VCaP (cell line): ENCODE measurements around the gene PBLD.

ENCODE experiments used
- H3K27ac ChIP-seq: fragments of 450-650 bp; 2 replicates; pipeline ENCODE4 v1.5.1; 2017
- TF ChIP-seq, protein P1 (sequence below): fragments of 450-650 bp; conservative IDR thresholded peaks from 2 replicates; pipeline ENCODE4 v1.5.1; 2017; ENCODE audit warnings: mild to moderate bottlenecking, moderate library complexity

The PBLD gene

DNA sequence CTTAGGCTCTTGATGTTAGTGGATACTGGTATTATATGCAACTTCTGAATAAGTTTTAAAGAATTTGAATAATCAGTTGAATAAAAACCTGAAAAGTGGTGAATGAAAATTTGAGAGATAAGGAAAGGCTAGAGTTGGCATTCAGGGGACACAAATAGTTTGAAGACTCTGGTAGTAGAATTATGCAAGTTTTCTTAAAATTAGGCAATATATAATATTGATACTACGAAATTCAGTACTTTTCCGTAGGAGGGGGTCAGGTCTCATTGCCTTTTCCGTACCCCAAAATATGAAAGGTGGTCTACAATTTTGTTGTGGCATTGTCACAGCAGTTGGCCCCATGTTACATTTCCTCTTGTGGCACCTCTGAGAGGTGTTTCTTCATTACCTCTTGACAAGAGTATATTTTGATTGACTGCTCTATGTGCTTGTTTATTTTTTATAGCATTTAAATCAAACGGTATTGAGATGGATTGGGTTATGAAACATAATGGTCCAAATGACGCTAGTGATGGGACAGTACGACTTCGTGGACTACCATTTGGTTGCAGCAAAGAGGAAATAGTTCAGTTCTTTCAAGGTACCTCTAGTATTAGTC is 4.1 kb upstream of the PBLD start:
- peak overlapping the region; percentile 98; the same call in 1 of the 2 replicates for H3K27ac ChIP-seq
- TF ChIP-seq, protein P1, sequence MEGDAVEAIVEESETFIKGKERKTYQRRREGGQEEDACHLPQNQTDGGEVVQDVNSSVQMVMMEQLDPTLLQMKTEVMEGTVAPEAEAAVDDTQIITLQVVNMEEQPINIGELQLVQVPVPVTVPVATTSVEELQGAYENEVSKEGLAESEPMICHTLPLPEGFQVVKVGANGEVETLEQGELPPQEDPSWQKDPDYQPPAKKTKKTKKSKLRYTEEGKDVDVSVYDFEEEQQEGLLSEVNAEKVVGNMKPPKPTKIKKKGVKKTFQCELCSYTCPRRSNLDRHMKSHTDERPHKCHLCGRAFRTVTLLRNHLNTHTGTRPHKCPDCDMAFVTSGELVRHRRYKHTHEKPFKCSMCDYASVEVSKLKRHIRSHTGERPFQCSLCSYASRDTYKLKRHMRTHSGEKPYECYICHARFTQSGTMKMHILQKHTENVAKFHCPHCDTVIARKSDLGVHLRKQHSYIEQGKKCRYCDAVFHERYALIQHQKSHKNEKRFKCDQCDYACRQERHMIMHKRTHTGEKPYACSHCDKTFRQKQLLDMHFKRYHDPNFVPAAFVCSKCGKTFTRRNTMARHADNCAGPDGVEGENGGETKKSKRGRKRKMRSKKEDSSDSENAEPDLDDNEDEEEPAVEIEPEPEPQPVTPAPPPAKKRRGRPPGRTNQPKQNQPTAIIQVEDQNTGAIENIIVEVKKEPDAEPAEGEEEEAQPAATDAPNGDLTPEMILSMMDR, result no peak

DNA sequence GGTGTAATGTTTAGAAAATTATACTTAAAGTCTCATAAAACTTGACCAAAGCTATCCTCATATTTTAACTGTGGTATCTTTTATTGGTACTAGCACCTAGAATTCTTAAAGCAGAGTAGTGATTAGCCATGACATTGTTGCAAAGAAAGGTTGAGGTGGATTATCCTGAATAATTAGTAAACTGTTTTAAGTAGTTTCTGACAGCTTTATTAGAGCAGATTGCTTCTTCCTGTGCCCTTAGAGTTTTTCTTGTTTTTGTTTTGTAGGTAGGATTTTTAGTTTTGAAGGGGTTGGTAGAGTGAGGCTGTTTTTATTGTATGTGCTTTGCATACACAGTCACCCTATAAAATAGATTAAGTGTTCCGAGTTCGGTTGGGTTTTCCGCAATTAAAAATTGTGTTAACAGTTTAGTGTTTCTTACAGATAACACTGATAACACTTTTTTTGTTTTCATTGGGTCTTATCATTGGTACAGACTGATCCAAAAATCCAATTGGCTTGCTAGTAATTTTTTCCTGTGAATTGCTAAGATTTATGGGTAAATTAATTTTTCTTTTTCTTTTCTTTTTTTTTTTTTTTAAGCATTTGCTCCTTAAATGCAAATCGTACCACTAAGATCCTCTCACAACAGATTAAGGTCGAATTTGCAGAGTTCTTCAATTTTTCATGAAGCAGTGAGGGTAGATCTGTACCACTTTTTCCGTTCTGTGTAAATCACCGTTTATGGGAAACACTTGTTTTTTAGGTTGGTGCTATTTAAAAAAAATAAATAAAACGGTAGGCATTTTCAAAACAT is 2.1 kb upstream of the PBLD start:
- peak overlapping the region; percentile 98 for H3K27ac ChIP-seq
- TF ChIP-seq, protein P1, result no peak

DNA sequence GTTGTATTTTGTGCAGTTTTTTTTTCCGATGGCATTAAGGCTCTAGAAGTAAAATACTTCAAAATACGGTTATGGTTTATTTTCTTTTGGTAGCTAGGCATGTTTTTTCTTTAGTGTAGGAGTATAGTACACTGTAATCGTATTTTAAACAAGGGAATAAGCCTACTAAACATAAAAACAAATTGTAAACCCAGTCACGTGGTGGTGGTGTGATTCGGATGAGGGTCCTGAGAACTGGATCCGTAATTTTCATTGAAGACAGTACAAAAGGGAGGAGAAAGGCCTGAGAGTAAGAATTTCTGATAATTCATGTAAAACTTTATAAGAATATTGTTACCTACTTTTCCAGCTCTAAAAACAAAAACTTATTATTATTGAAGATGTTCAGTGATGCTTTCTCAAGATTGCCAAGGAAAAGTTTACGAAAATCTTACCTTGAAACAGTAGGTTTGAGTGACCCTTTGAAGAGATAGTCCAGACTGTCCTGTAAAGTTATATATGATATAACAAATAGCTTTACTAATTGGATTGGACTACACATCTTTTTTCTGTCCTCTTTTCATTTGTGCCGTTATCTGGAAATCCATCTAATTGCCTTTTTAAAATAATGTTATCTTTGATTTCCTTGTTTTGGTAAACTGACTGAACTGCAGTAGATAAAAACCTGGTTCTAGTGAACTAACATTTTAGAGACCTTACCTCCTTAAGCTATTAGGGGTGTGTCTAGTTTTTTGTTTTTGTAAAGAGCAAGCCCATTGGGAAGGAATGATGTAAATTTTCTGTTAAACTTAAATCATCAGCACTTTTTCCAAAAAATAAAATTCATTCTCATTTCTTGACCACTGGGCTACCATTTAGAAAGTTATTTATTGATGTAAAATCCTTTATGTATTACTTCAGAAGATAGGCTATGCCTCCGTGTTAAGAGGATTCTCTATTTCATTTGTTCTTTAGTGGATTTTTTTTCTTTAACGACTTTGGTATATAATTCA is 1.0 kb upstream of the PBLD start:
- peak overlapping the region; percentile 98 for H3K27ac ChIP-seq
- TF ChIP-seq, protein P1, result no peak

DNA sequence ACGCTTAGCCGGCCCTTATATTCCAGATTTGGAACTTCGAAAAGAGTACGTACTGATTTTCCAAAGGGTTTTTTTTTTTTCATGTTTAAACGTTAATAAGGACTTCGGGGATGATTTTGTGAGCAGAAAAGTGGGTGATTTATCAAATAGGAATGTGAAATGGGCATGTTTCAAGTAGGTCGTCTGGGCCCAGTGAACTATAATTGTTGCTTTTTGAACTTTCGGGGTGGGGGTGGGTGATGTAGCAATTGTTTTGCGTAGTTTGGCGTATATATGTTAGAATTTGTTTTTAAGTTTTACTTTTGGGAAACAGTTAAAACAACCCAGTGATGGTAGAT is 299 bp upstream of the PBLD start:
- TF ChIP-seq, protein P1, result 0 out of 2 replicates have a peak, but pooled peaks have one; percentile 12
- peak overlapping the region; percentile 98 for H3K27ac ChIP-seq

DNA sequence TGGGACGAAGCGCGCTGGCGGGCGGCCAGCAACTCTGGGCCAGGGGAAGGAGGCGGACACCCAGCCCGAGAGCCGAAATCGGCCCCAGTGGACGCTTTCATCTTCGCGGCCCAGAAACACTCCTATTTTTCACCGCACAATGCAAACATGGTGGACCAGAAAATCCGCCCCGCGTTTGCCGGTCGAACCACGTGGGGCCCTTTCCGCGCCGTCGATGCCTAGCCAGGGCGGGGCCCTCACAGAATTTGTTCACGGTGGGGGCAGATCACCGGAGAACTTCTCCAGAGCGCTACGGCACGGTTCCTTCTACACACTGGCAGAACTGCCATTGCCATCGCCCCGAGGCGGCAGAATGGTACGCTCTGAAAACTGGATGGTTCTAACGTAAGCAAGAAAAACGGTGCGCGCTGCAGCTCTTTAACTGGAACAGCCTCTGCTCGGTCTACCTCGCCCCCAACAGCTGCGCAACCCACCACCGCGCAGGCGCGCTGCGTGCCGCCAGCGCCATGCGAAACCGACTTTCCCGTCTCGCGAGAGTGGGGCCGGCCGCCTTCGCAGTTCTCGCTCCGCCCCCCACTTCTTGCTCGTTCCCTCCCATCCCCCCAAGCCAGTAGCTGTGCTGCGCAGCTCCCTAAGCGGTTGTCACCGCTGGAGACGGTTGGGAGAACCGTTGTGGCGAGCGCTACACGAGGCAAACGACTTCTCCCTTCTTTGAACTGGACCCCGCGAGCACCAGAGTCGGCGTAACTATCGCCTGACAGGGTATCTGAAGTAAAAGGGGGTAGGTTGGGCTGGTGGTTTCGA is 1.1 kb downstream of the PBLD start, which contains the start of gene HNRNPH3:
Gene HNRNPH3 (plus strand): TSS at position 610 of the 804 bp plus-strand sequence. CDS start 5,158 bp downstream, outside the sequence.
- TF ChIP-seq, protein P1, result no peak
- H3K27ac ChIP-seq, result peak within 1 kb of the TSS; percentile 98

DNA sequence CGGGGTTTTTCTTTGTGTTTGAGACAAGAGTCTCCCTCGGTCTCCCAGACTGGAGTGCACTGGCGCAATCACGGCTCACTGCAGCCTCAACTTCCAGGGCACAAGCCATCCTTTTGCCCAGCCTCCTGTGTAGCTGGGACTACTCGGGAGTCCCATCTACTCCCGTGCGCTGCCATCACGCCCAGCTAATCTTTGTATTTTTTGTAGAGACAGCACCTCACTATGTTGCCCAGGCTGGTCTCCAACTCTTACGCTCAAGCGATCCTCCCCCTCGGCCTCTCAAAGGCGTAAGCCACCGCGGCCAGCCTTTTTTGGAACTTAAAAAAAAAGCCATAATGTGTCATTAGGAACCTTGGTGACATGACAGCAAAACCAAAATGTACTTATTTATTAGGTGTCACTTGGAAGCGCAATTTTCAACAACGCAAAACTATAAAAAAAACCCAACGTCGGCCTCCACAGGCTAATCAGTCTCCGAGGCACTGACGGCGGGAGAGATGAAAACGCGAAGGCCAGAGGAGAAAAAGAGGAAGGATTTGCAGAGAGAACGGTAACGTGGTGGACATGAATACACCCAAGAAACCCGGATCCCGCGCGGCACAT is 1.8 kb downstream of the PBLD start:
- TF ChIP-seq, protein P1, result no peak
- H3K27ac ChIP-seq, result peak overlapping the region; percentile 98
